Activated T-helper 17 cell treated with anti-CD3 and anti-CD28 coated beads, Interleukin-2, amount 50 U/mL, for 72 hours (primary cell): ENCODE results near the gene HSD11B1. TPM values are rescaled to one million over a fixed set of nuclear protein-coding genes. Genes with fewer than 3 reads are reported as not detected.
A peak's percentile ranks its signal among the peaks of the same experiment; 100 is the strongest.

ENCODE experiments used
- ATAC-seq: fragments of 150-1000 bp; cut with Tn5 transposase; replicated peaks from 2 replicates; pipeline ENCODE4 v1.10.0; 2021; ENCODE audit warnings: mild to moderate bottlenecking, moderate library complexity
- H3K27ac Mint-ChIP-seq: one replicate; pipeline ENCODE4 v1.8.0; 2022; ENCODE audit warnings: mixed read lengths
- H3K27me3 Mint-ChIP-seq: one replicate; pipeline ENCODE4 v1.8.0; 2022; ENCODE audit warnings: mixed read lengths
- H3K36me3 Mint-ChIP-seq: one replicate; pipeline ENCODE4 v1.8.0; 2022; ENCODE audit warnings: low read depth, mild to moderate bottlenecking, mixed read lengths
- H3K4me1 Mint-ChIP-seq: one replicate; pipeline ENCODE4 v1.8.0; 2022; ENCODE audit warnings: mixed read lengths
- H3K4me3 Mint-ChIP-seq: one replicate; pipeline ENCODE4 v1.8.0; 2022; ENCODE audit warnings: mild to moderate bottlenecking, mixed read lengths
- H3K9me3 Mint-ChIP-seq: one replicate; pipeline ENCODE4 v1.8.0; 2022; ENCODE audit warnings: mixed read lengths
- total RNA-seq, 2 donors: library from RNA; stranded (reverse); gene quantifications; one replicate each; pipeline ENCODE4 v1.2.3, GENCODE V29; 2022

The HSD11B1 gene
- total RNA-seq, 2 donors from 2014 or later, result 2.4 to 9.7 TPM

DNA sequence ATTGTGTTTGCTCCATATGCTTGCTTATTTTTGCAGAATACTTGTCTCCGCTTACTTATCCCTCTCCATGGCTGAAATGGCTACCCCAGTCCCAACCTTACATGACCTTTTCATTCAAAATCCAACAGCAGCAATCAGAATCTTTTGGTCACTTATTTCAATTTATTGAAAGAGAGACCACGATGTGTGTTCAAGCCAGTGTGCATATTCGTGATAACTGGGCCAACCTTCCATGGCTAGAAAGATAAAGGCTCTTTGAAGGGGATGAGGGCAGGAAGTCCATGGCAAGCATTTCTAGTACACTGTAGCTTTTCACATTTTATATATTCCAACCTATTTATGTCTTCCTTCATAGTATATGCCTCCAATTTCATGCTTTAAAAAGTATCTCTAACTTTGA lies 23.1 kb downstream of the HSD11B1 start:
- peak overlapping the region; percentile 11 for H3K4me3 Mint-ChIP-seq
- peaks cover 32% of the 10 kb centered on the region for H3K4me1 Mint-ChIP-seq
- H3K27me3 Mint-ChIP-seq, result no peaks in the 10 kb centered on the region
- peaks cover 2% of the 10 kb centered on the region for H3K36me3 Mint-ChIP-seq
- H3K9me3 Mint-ChIP-seq, result peaks cover 6% of the 10 kb centered on the region
- H3K27ac Mint-ChIP-seq, result peak overlapping the region; percentile 52
- ATAC-seq, result no peak

GRCh38 chr1:209728466-209728865 lies 23.8 kb downstream of the HSD11B1 start:
- Mint-ChIP-seq H3K27ac (no peak overlapping the region), H3K4me3 (no peak overlapping the region), H3K27me3 (no peaks in the 10 kb centered on the region), H3K9me3 (peaks cover 9% of the 10 kb centered on the region), H3K4me1 (peaks cover 37% of the 10 kb centered on the region), H3K36me3 (peaks cover 8% of the 10 kb centered on the region)
- no peak for ATAC-seq

DNA sequence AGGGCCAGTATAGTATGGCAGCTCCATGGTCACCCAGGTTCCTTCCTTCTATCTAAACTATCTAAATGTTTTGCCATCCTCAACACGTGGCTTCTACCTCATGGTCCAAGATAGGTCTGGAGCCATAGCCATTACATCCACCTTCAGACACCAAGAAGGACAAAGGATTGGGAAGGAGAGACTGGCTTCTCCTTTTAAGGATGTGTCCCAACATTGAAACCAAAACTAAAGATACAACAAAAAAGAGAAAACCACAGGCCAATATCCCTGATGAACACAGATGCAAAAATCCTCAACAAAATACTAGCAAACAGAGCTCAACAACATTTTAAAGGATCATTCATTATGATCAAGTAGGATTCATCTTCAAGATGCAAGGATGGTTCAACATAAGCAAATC lies 24.8 kb downstream of the HSD11B1 start:
- Mint-ChIP-seq H3K9me3 (peaks cover 6% of the 10 kb centered on the region), H3K4me1 (peaks cover 35% of the 10 kb centered on the region), H3K36me3 (peaks cover 8% of the 10 kb centered on the region), H3K27ac (no peak overlapping the region), H3K27me3 (no peaks in the 10 kb centered on the region), H3K4me3 (no peak overlapping the region)
- ATAC-seq, result no peak

DNA sequence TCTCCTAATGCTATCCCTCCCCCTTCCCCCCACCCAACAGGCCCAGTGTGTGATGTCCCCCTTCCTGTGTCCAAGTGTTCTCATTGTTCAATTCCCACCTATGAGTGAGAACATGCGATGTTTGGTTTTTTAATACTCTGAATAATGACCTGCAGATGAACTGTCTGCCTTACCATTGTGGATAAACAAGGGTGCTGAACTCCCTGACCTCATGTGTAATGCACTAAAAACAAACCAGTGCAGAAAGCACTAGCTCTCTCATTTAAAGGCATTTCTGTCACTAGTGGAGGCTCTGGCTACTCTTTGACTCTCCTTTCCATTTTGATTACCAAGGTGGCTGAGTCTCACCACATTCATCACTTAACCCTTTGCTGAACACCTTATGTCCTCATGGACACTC lies 28.1 kb downstream of the HSD11B1 start:
- Mint-ChIP-seq H3K27me3 (no peaks in the 10 kb centered on the region), H3K9me3 (peaks cover 6% of the 10 kb centered on the region)
- no peak for ATAC-seq

GRCh38 chr1:209733409-209734192 lies 29.0 kb downstream of the HSD11B1 start:
- H3K36me3 Mint-ChIP-seq, result peaks cover 8% of the 10 kb centered on the region
- H3K4me3 Mint-ChIP-seq, result peak overlapping the region; percentile 32
- peaks cover 6% of the 10 kb centered on the region for H3K9me3 Mint-ChIP-seq
- peak; percentile 65 for ATAC-seq
- H3K27me3 Mint-ChIP-seq, result no peaks in the 10 kb centered on the region
- H3K27ac Mint-ChIP-seq, result peak overlapping the region; percentile 28
- peaks cover 34% of the 10 kb centered on the region for H3K4me1 Mint-ChIP-seq

More for the DNA sequence above, 28.1 kb downstream of the HSD11B1 start:
- Mint-ChIP-seq H3K4me3 (peak overlapping the region; percentile 32), H3K4me1 (peaks cover 36% of the 10 kb centered on the region), H3K36me3 (peaks cover 8% of the 10 kb centered on the region), H3K27ac (peak overlapping the region; percentile 28)

GRCh38 chr1:209736490-209737117 lies 32.0 kb downstream of the HSD11B1 start:
- H3K36me3 Mint-ChIP-seq, result peaks cover 8% of the 10 kb centered on the region
- ATAC-seq, result peak; percentile 79
- peak overlapping the region; percentile 52 for H3K4me3 Mint-ChIP-seq
- H3K27ac Mint-ChIP-seq, result peak overlapping the region; percentile 73
- H3K4me1 Mint-ChIP-seq, result peaks cover 36% of the 10 kb centered on the region
- H3K27me3 Mint-ChIP-seq, result no peaks in the 10 kb centered on the region
- H3K9me3 Mint-ChIP-seq, result peaks cover 6% of the 10 kb centered on the region

GRCh38 chr1:209737118-209737505 lies 32.5 kb downstream of the HSD11B1 start:
- H3K27me3 Mint-ChIP-seq, result no peaks in the 10 kb centered on the region
- peaks cover 8% of the 10 kb centered on the region for H3K36me3 Mint-ChIP-seq
- peaks cover 41% of the 10 kb centered on the region for H3K4me1 Mint-ChIP-seq
- H3K9me3 Mint-ChIP-seq, result peaks cover 6% of the 10 kb centered on the region
- peak overlapping the region; percentile 52 for H3K4me3 Mint-ChIP-seq
- H3K27ac Mint-ChIP-seq, result peak overlapping the region; percentile 73
- ATAC-seq, result no peak

- H3K27me3 Mint-ChIP-seq, result no peaks in the 10 kb centered on the region
- H3K4me3 Mint-ChIP-seq, result no peak overlapping the region
- peaks cover 2% of the 10 kb centered on the region for H3K36me3 Mint-ChIP-seq
- peaks cover 3% of the 10 kb centered on the region for H3K9me3 Mint-ChIP-seq
- no peak for ATAC-seq
- H3K4me1 Mint-ChIP-seq, result peaks cover 41% of the 10 kb centered on the region
- no peak overlapping the region for H3K27ac Mint-ChIP-seq
These were observed 33.6 kb downstream of the HSD11B1 start for GRCh38 chr1:209738270-209738669.

DNA sequence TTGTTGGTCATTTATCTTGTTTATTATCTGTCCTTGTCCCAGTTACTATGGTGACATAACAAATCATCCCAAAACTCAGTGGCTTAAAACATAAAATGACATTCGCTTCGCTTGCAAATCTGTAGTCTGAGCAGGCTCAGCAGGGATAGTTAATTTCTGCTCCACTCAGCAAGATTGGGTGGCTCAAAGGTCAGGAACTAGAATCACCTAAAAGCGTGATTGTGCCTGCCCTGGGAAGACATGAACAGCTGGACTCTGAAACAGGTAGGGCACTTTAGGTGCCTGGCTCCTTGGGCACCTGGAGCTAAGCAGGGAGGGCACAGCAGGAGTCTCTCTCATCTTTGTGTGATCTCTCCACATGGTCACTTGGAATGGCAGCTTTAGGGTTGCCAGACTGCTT lies 36.5 kb downstream of the HSD11B1 start:
- H3K4me1 Mint-ChIP-seq, result peaks cover 27% of the 10 kb centered on the region
- no peaks in the 10 kb centered on the region for H3K36me3 Mint-ChIP-seq
- peak overlapping the region; percentile 62 for H3K4me3 Mint-ChIP-seq
- H3K27ac Mint-ChIP-seq, result peak overlapping the region; percentile 73
- H3K27me3 Mint-ChIP-seq, result no peaks in the 10 kb centered on the region
- ATAC-seq, result no peak
- H3K9me3 Mint-ChIP-seq, result peaks cover 3% of the 10 kb centered on the region

DNA sequence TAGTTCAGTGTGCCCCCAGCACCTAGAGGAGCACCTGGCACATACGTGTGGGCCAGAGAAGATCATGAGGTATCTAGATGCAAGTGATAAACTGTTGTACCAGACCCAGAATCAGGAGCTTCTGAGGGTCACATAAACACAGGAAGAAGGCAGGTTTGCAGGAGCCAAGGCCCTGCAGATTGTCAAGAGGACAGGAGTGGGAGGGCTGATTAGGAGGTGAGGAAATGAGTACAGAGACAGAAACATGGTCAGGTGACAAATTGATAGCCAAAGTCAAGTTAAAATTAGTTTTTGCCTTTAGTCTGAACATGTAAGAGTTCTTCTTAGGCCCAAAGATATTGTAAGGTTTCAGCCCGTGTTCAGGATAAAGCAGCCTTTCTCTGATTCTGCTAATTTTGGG lies 37.2 kb downstream of the HSD11B1 start:
- Mint-ChIP-seq H3K27ac (peak overlapping the region; percentile 73), H3K27me3 (no peaks in the 10 kb centered on the region), H3K4me3 (peak overlapping the region; percentile 62), H3K36me3 (no peaks in the 10 kb centered on the region), H3K4me1 (peaks cover 27% of the 10 kb centered on the region), H3K9me3 (peaks cover 3% of the 10 kb centered on the region)
- ATAC-seq, result no peak

DNA sequence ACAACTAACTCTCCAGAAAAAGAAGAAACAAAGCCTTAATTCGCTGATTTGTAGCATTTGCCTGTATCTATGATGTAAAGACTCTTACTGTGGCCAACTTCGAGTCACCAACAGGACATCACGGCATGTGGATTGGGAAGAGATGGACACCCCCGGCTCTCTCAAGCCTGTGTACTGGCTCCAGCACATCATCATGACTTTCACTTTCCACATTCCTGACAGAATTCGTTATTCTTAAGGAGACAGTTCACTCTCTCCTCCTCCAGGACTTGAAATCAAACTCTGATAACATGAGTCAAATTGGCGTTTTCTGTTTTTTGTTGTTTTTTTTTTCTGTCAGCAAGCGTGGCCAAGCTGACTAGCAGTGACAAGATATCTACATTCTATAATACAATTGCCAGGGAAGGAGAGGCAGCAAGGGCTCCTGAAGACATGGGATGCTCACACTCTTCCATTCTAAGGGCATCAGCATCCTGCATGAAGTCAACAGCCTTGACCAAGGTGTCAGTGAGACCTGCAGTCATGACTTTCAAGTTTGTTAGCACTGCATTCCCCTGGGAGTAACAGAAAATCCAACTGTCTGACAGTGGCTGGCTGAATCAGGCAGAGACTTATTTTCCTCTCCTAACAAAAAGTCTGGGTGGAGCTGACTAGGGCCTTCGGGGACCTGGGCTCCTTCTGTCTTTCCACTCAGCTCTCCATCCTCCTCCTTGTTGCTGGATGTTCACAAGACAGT lies 37.9 kb downstream of the HSD11B1 start:
- Mint-ChIP-seq H3K27ac (peak overlapping the region; percentile 73), H3K27me3 (no peaks in the 10 kb centered on the region), H3K4me1 (peaks cover 23% of the 10 kb centered on the region), H3K9me3 (no peaks in the 10 kb centered on the region), H3K36me3 (no peaks in the 10 kb centered on the region), H3K4me3 (peak overlapping the region; percentile 62)
- no peak for ATAC-seq

DNA sequence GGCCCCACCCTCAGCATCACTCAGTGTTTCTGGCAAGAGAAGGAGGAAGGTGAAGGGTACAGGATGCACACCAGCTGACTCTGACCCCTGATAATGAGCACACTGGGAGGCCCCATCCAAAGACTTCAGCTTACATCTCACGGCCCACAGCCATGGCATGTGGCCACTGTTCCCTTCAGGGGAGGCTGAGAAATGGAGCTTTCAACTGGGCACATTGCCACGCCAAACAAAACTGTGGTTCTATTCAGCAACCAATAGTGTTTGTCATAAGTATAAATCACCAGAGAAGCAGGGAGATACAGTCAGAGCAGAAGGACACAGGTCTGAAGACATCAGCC lies 38.5 kb downstream of the HSD11B1 start:
- peak; percentile 5 for ATAC-seq
- Mint-ChIP-seq H3K36me3 (no peaks in the 10 kb centered on the region), H3K27ac (peak overlapping the region; percentile 73), H3K4me1 (peaks cover 26% of the 10 kb centered on the region), H3K9me3 (no peaks in the 10 kb centered on the region), H3K27me3 (no peaks in the 10 kb centered on the region), H3K4me3 (peak overlapping the region; percentile 62)

- Mint-ChIP-seq H3K27me3 (no peaks in the 10 kb centered on the region), H3K4me3 (peak overlapping the region; percentile 62)
These were observed 42.0 kb downstream of the HSD11B1 start for GRCh38 chr1:209746451-209747165.

GRCh38 chr1:209747580-209748262 lies 43.1 kb downstream of the HSD11B1 start:
- no peaks in the 10 kb centered on the region for H3K36me3 Mint-ChIP-seq
- peaks cover 43% of the 10 kb centered on the region for H3K4me1 Mint-ChIP-seq
- H3K4me3 Mint-ChIP-seq, result peak overlapping the region; percentile 62
- peak overlapping the region; percentile 87 for H3K27ac Mint-ChIP-seq
- peak; percentile 79 for ATAC-seq
- H3K27me3 Mint-ChIP-seq, result no peaks in the 10 kb centered on the region
- no peaks in the 10 kb centered on the region for H3K9me3 Mint-ChIP-seq

More at GRCh38 chr1:209746451-209747165, 42.0 kb downstream of the HSD11B1 start:
- no peaks in the 10 kb centered on the region for H3K36me3 Mint-ChIP-seq
- H3K9me3 Mint-ChIP-seq, result no peaks in the 10 kb centered on the region
- H3K4me1 Mint-ChIP-seq, result peaks cover 43% of the 10 kb centered on the region
- ATAC-seq, result no peak
- H3K27ac Mint-ChIP-seq, result peak overlapping the region; percentile 87
